H1 (cell line): ENCODE measurements around the gene S100A16. TPM values are rescaled to one million over a fixed set of nuclear protein-coding genes. Genes with fewer than 3 reads are reported as not detected.

Experiments
- CHD7 ChIP-seq: fragments of 300-600 bp; sonication (generic); IDR thresholded peaks from 2 replicates; pipeline ENCODE4 v1.7.1; 2012; ENCODE audit warnings: low read length, moderate library complexity, mild to moderate bottlenecking, inconsistent platforms; ENCODE audit not compliant: insufficient replicate concordance
- E2F6 ChIP-seq: IDR thresholded peaks from 2 replicates; pipeline ENCODE4 v1.6.1; 2012; ENCODE audit warnings: inconsistent platforms
- POU5F1 ChIP-seq: IDR thresholded peaks from 2 replicates; pipeline ENCODE4 v1.6.1; 2011; ENCODE audit warnings: low read depth, mild to moderate bottlenecking, low read length, moderate library complexity
- RNF2 ChIP-seq: fragments of 200-900, 300-1000 bp; sonication (generic); IDR thresholded peaks from 2 replicates; pipeline ENCODE4 v1.7.1; 2016; ENCODE audit warnings: borderline replicate concordance, low read depth, mild to moderate bottlenecking, antibody characterized with exemption, low read length; ENCODE audit not compliant: poor library complexity, severe bottlenecking; ENCODE audit errors: missing control alignments
- SAP30 ChIP-seq: fragments of 300-600 bp; sonication (generic); IDR thresholded peaks from 2 replicates; pipeline ENCODE4 v1.7.1; 2012; ENCODE audit warnings: low read length, moderate library complexity, mild to moderate bottlenecking, inconsistent platforms; ENCODE audit not compliant: insufficient read depth, insufficient replicate concordance
- SIN3A ChIP-seq, 2 experiments: IDR thresholded peaks in 1 of 2; conservative IDR thresholded peaks in 1 of 2; 2 replicates each; pipeline ENCODE4 v1.6.1; 2011 to 2012; ENCODE audit warnings: low read length in 2 of 2, improper control_type of control experiment in 1 of 2, low read depth in 1 of 2, mild to moderate bottlenecking in 1 of 2
- TAF7 ChIP-seq: optimal IDR thresholded peaks from 2 replicates; pipeline ENCODE3; 2011; ENCODE audit warnings: low read depth, mild to moderate bottlenecking, inconsistent platforms, low read length, moderate library complexity, borderline replicate concordance
- YY1 ChIP-seq: IDR thresholded peaks from 2 replicates; pipeline ENCODE4 v1.6.1; 2011; ENCODE audit warnings: low read depth, mild to moderate bottlenecking, low read length
- polyA plus RNA-seq, 7 experiments: library from polyadenylated mRNA; depleted of rRNA in 3 of 7; stranded (reverse) in 5 of 7; unstranded in 2 of 7; fragments of >200 nt in 5 of 7; fragments of 200-250 nt in 2 of 7; gene quantifications; 1 replicate in 5 of 7; 2 replicates in 1 of 7; 4 replicates in 1 of 7; pipeline versions ENCODE4 v1.2.1 to v1.2.3, GENCODE V29; 2011 to 2013; ENCODE audit warnings: missing spikeins in 2 of 7, mixed read lengths in 2 of 7
- total RNA-seq: library from RNA; stranded (reverse); fragmentation: NEBNext Ultra II Directional; extraction: Animal tissue kit (Norgen Biotek cat#: 25700); gene quantifications from 2 replicates; pipeline ENCODE4 v1.2.1, GENCODE V29; 2021

S100A16 gene
- total and polyA plus RNA-seq, 2 of the 8 experiments (the other 6 are each of a cell fraction or from before 2014, with no cell fraction given), result 14.9 to 61.4 TPM

- no peak for TF ChIP-seq YY1
- no peak for TF ChIP-seq TAF7
- no peak for TF ChIP-seq E2F6
- TF ChIP-seq SIN3A (conservative IDR thresholded peaks at IDR 0.05 in 1 of 2, IDR thresholded peaks at IDR 0.05 in 1 of 2; ENCODE audit: low read depth in 1 of 2, low read length in 2 of 2), result no peak
- TF ChIP-seq POU5F1, result no peak
- no peak for TF ChIP-seq SAP30
- no peak for TF ChIP-seq RNF2
- TF ChIP-seq CHD7, result no peak
Measured at GRCh38 chr1:153615406-153615805, 2.5 kb upstream of the S100A16 start (continued).
